Neutrophil (primary cell): ENCODE measurements around the gene PATE2.

Experiments used
- H3K27ac ChIP-seq: fragments of 200-600 bp; sonication (generic); 2 replicates; pipeline ENCODE4 v1.5.1; 2016; ENCODE audit warnings: mild to moderate bottlenecking, moderate library complexity
- H3K27me3 ChIP-seq: fragments of 200-600 bp; sonication (generic); 2 replicates; pipeline ENCODE4 v1.6.0; 2016; ENCODE audit warnings: mild to moderate bottlenecking
- H3K36me3 ChIP-seq: fragments of 200-600 bp; sonication (generic); 2 replicates; pipeline ENCODE4 v1.5.1; 2017
- H3K4me1 ChIP-seq, 2 experiments: fragments of 200-600 bp in 1 of 2; sonication (generic) in 1 of 2; 1 replicate in 1 of 2; 2 replicates in 1 of 2; pipeline versions ENCODE4 v1.5.1 to v1.6.1; 2013 to 2016; ENCODE audit warnings: low read depth in 1 of 2, low read length in 1 of 2, mild to moderate bottlenecking in 1 of 2, moderate library complexity in 1 of 2; ENCODE audit not compliant: control insufficient read depth in 1 of 2, insufficient read depth in 1 of 2
- H3K4me3 ChIP-seq, 2 experiments: fragments of 200-600 bp in 1 of 2; sonication (generic) in 1 of 2; 1 replicate in 1 of 2; 2 replicates in 1 of 2; pipeline ENCODE4 v1.5.1; 2013 to 2016; ENCODE audit warnings: low read depth in 1 of 2, low read length in 1 of 2, mild to moderate bottlenecking in 1 of 2, moderate library complexity in 1 of 2
- H3K9me3 ChIP-seq: fragments of 200-600 bp; sonication (generic); 2 replicates; pipeline ENCODE4 v1.5.1; 2016
- TF ChIP-seq, protein P1 (sequence below): fragments of 200-600 bp; sonication (generic); IDR thresholded peaks from 2 replicates; pipeline ENCODE4 v1.5.1; 2016; ENCODE audit warnings: antibody characterized with exemption

Gene PATE2

DNA sequence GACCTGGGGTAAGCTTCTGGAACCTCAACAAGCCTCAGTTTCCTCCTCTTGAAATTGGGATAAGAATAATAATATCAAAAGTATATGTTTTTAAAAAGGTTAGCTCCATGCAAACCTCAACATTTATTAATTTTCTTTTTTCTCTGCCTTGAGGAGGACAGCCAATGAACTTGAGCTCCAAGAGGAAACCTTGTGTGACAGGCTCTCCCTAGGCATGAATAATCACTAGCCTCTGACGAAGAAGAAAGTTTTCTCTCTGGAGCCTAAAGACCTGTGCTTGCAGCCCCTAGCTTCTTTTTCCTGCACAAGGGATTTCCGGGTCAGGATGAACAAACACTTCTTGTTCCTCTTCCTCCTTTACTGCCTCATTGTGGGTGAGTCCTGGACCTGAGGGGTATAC is 9.2 kb upstream of the PATE2 start, which contains the start of gene PATE3:
Gene PATE3, plus strand, starts transcription at position 301 of the 400 bp plus-strand sequence. Its CDS starts 25 bp downstream, at position 326.
- TF ChIP-seq, protein P1, sequence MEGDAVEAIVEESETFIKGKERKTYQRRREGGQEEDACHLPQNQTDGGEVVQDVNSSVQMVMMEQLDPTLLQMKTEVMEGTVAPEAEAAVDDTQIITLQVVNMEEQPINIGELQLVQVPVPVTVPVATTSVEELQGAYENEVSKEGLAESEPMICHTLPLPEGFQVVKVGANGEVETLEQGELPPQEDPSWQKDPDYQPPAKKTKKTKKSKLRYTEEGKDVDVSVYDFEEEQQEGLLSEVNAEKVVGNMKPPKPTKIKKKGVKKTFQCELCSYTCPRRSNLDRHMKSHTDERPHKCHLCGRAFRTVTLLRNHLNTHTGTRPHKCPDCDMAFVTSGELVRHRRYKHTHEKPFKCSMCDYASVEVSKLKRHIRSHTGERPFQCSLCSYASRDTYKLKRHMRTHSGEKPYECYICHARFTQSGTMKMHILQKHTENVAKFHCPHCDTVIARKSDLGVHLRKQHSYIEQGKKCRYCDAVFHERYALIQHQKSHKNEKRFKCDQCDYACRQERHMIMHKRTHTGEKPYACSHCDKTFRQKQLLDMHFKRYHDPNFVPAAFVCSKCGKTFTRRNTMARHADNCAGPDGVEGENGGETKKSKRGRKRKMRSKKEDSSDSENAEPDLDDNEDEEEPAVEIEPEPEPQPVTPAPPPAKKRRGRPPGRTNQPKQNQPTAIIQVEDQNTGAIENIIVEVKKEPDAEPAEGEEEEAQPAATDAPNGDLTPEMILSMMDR = no peak
- Histone ChIP-seq H3K36me3 (no peaks in the 10 kb centered on the region), H3K4me3 (no peak within 1 kb of the TSS), H3K27ac (no peak within 1 kb of the TSS), H3K4me1 (no peaks in the 10 kb centered on the region), H3K9me3 (no peaks in the 10 kb centered on the region), H3K27me3 (no peaks in the 10 kb centered on the region)

DNA sequence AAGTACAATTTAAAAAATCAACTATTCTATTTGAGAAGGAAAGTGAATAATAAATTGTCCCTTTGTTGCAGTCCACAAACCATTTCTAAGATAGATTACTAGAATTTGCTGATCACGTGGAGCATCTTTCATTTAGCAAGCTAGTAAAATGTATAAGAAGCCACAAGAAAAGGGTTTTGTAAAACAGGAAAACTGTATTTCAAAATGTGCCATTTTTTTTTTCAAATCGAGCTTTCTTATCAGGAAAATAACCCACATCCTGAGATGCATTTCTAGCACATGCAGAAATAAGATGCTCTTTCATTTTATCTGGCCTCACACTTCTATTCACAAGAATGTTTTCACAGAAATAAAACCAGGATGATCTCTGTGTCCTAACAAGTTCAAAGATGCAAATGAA is 6.0 kb upstream of the PATE2 start:
- no peaks in the 10 kb centered on the region for H3K9me3 ChIP-seq
- no peaks in the 10 kb centered on the region for H3K36me3 ChIP-seq
- H3K4me3 ChIP-seq = no peak overlapping the region
- no peak overlapping the region for H3K27ac ChIP-seq
- no peaks in the 10 kb centered on the region for H3K4me1 ChIP-seq
- H3K27me3 ChIP-seq = no peaks in the 10 kb centered on the region
- TF ChIP-seq, protein P1 = no peak

DNA sequence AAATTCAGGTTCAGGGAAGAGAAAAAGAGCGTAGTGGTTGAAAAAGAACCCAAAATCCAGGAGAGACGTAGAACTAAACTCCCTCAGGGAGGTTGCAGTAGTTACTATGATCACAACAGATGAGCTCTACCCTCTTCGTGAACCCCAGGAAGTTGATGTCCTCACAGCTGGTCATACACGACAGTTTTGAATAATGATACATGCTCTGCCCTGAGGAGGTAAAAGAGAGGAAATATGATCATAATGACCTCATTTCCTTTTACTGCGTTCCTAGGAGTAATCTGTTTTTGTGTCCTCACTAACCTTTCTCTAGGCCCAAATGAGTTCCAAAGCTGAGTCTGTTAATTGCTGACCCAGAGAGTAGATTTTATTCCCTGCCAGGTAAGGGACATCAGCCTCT is 1.3 kb downstream of the PATE2 start:
- TF ChIP-seq, protein P1 = no peak
- H3K9me3 ChIP-seq = no peaks in the 10 kb centered on the region
- no peaks in the 10 kb centered on the region for H3K4me1 ChIP-seq

DNA sequence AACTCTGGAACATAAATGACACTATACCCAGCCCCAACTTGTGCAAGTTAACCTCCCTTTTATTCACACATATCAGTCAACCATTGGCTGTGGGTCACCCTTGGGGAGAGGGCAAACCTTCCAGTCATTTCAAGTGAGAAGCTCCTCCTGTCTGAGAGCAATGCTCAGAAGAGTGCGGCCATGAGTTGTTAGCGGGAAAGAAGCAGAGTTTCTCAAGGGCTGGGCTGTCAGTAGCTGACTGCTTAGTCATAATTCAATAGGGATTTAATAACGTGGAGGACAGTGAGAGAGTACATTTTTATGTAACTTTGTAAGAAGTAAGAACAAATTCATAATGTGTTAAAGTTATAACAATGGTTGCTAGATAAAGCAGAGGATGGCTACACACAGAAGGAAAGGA is 5.1 kb downstream of the PATE2 start:
- no peak overlapping the region for H3K27ac ChIP-seq
- H3K4me3 ChIP-seq = no peak overlapping the region
- no peaks in the 10 kb centered on the region for H3K27me3 ChIP-seq
- no peaks in the 10 kb centered on the region for H3K4me1 ChIP-seq
- TF ChIP-seq, protein P1 = no peak
- no peaks in the 10 kb centered on the region for H3K36me3 ChIP-seq
- no peaks in the 10 kb centered on the region for H3K9me3 ChIP-seq

More for the DNA sequence above, 1.3 kb downstream of the PATE2 start:
- Histone ChIP-seq H3K36me3 (no peaks in the 10 kb centered on the region), H3K27me3 (no peaks in the 10 kb centered on the region), H3K4me3 (no peak overlapping the region), H3K27ac (no peak overlapping the region)

DNA sequence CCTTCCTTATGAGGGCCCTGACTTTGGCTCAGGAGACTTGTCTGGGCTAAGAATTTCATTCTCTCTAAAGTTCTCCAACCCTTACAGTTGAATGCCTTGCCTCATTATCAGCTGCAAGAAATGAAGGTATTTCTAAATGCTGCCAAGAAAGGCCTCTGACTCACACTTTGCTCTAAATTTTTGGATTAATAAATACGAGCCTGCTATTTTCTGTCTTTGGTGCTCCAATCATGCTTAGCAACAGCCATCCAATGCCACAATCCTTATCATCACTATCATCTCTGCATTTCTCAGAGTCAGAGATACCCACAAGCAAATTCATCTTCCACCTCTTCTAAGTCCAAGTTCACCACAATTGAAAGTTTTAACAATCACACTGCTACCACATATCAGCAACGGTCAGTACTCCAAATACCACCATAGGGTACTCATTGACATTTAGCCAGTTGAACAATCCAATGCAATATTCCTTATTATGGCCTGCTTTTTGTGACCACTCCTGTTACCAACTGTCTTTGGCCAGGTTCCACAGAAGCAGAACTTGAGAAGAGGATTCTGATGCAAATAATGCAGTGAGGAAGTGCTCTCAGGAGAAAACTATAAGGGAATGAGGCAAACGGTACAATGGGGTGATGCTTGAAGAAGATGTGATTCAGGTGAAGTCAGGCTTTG is 5.7 kb downstream of the PATE2 start:
- Histone ChIP-seq H3K27ac (no peak overlapping the region), H3K4me1 (no peaks in the 10 kb centered on the region), H3K4me3 (no peak overlapping the region), H3K27me3 (no peaks in the 10 kb centered on the region), H3K36me3 (no peaks in the 10 kb centered on the region), H3K9me3 (no peaks in the 10 kb centered on the region)
- TF ChIP-seq, protein P1 = no peak
